Fibroblast of skin of right quadriceps (primary cell): Measurements from ENCODE around the gene SHFL.
A peak's percentile ranks its signal among the peaks of the same experiment; 100 is the strongest.

Experiments used
- DNase-seq: peaks from one replicate; pipeline ENCODE4 v3.0.0-alpha.2; 2013

The SHFL gene

DNA sequence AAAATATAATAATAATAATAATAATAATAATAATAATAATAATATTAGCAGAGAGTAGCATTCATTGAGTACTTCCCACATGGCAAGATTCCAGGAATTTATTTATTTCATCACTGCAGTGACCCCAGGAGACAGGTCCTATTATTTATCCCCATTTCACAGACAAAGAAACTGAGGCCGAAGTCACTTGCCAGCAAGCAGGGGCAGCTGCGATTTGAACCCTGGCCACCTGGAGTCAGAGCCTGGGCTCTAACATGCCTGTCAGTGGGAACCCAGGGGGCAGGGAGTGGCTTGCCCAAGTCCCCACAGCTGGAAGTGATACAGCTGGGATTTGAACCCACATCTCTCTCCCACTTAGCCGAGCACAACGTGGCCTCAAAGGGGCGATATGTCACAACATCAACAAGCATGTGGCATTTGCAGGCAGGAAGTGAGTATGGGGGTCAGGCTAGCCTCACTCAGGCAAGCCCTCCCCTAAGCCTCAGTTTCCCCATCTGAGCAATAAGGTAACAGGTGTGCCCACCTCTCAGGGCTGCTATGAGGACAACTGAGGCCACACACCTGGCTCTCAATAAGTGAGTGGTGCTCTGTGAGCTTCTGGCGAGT, 2.9 kb downstream of the SHFL start:
- DNase-seq = no peak

DNA sequence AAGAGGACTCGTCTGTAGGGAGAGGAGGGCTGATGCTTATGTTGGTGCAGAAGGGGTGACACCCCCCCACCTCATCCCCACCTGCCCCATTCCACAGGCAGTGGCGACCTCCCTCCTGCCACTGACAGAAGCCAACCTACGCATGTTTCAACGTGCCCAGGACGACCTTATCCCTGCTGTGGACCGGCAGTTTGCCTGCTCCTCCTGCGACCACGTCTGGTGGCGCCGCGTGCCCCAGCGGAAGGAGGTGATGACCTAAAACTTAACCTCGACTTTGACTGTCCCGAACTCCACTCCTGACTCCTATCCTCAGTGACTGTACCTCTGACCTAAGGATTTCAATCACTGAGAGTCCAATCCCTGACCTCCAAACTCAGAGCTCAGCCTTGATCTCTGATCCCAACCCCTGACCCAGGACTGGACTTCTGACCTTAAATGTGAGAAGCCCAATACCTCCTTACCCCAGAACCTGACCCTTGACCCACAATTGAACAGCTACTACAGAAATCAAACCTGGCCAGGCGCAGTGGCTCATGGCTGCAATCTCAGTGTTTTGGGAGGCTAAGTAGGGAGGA, 3.8 kb downstream of the SHFL start:
- no peak for DNase-seq

DNA sequence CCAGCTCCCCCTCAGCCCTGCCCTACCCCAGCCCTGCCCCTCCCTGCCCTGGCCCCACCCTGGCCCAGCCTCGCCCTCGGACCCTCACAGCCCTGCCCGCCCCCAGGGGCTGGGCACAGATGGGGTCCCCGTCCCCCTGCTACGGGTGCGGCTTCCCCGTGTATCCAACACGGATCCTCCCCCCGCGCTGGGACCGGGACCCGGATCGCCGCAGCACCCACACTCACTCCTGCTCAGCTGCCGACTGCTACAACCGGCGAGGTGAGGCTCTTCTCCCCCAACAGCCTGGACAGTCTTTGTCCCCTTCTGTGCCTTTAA, 5.2 kb downstream of the SHFL start:
- DNase-seq = no peak

DNA sequence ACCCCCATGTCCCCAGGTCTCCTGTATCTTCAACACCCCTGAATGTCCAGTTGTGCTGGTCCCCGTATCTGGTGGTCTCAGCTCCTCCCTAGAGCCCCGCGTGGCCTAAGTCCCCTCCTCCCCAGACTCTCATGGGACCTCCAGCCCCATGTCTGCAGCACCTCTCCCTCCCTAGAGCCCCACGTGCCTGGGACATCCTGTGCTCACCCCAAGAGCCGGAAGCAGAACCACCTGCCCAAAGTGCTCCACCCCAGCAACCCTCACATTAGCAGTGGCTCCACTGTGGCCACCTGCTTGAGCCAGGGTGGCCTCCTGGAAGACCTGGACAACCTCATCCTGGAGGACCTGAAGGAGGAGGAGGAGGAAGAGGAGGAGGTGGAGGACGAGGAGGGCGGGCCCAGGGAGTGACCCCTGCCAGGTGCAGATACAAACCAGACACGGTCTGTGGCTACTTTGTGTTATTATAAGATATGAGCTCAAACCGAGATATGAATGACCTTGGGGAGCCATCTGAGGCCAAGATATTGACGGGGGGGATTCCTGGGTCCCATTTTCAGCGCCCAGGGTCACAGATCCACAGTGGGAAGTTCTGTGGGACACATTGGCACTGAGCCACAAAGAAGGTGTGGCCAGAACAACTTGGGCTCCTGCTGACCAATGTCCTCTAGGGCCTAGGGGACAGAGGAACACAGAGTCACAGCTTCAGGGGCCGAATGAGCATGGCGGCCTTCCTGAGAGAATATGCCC, 6.0 kb downstream of the SHFL start:
- DNase-seq = no peak

DNA sequence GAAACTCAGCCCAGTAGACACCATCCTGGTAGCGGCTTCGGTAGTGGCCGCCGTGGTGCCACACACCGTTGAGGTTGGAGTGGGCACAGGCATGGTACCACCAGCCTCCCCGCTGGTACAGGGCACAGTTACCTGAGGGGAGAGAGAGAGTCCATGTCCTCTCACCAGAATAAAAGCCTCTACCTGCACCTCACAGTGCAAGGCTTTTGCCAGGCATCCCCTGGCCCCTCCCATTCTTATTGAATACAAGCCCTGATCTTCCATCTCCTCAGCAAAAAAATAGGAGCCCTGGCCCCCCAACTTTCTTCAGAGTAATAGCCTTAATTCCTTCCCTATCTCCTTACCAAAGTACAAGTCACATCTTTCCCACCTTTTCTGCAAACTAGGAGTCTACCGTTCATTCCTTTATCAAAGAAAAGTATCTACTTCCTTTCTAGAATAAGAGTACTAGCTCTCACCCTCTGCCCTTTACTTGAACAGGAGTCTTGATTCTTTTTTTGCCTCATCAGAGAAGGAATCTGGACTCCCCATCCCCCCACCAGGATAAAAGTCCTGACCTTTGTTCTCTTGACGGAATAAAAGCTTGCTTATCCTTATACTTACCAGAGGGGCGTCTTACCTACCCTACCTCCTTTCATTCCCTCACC, 6.7 kb downstream of the SHFL start:
- DNase-seq = no peak

DNA sequence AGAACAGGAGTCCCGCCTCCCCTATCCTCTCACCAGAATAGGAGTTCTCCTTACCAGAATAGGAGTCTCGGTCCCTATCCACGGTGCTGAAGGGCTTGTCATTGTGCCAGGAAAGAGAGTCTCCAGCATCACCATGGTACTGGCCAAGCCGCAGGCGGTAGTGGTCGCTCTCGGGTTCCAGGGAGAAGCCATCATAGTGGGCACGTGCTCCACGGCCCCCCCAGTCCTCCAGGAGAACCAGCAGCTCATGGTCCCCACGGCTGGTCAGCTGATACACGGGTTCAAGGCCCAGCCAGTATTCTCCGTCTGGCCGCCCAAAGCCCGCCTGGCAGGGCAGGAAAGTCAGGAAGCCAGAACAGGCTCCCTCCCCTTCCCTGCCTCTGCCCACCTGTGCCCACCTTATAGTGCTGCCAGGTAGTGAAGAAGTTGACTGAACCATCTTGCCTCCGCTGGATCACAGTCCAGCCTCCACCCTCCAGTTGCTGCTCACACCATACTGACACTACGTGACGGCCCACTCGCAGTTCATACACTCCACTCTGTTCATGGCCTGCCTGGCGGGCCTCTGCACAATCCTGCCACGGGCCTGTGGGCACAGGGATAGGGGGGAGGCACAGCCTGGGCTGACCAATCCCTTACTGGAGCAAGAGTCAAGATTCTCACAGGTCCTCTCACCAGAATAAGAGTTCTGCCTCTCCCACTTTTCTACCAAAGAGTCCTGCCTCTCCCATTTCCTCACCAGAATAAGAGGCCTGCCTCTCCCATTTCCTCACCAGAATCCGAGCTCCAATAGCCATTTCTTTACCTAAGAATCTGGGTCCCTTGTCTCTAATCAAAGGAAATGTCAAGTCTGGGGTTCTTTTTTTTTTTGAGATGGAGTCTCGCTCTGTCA, 7.4 kb downstream of the SHFL start:
- DNase-seq = no peak

DNA sequence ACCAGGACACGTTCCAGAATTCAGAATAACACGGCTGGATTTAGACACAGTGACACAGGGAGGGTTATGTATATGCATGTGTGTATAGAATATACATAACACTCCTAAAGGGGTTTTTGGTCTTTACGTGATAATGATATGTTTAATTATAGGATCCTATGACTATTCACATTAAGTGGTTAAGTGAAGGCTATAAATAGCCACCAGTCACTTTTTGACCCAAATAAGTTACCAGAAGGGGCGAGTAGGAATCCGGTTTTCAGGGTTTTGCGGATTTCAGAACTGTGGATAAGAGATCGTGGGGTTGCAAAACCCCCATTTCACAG, 9.5 kb downstream of the SHFL start:
- no peak for DNase-seq

DNA sequence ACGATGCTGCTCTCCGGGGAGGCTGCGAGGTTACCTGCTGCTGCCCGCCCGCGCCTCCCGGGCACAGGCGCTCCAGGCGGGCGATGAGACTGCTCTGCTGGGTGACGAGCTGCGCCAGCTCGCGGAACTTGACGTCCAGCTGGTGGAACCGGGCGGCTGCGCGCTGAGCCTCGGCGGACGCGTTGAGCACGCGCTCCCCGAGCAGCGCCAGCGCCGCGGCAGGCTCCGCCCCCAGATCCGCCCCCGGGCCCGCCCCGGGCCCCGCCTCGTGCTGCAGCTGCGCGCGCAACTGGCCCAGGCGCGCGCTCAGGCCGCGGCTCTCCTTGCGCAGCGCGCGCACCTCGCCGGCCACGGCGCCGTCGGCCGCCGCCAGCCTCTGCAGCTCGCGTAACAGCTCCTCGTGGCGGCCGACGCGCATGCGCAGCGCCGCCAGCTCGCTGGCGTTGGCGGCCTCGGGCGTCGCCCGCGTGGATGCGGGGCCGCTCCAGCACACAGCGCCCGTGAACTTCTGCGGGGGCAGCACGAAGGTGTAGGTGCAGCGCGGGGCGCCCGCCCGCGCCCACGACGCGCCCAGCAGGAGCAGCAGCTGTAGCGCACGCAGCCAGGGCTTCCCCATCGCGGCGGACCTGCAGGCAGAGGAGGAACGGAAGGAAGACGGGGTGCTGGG, 10.0 kb downstream of the SHFL start:
- DNase-seq = peak; percentile 92

DNA sequence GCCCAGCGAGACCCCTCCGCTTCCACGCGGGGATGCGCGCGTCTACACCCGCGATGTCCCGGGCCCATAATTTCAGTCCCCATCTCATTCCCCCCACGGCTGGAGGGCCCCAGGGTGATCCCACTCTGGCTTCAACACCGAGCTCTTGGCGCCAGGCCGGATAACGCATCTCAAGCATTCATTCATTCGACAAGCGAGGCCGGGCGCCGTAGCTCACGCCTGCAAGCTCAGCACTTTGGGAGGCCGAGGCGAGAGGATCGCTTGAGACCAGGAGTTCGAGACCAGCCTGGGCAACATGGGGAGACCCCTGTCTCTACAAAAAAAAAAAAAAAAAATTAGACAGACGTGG, 10.5 kb downstream of the SHFL start:
- DNase-seq = no peak

DNA sequence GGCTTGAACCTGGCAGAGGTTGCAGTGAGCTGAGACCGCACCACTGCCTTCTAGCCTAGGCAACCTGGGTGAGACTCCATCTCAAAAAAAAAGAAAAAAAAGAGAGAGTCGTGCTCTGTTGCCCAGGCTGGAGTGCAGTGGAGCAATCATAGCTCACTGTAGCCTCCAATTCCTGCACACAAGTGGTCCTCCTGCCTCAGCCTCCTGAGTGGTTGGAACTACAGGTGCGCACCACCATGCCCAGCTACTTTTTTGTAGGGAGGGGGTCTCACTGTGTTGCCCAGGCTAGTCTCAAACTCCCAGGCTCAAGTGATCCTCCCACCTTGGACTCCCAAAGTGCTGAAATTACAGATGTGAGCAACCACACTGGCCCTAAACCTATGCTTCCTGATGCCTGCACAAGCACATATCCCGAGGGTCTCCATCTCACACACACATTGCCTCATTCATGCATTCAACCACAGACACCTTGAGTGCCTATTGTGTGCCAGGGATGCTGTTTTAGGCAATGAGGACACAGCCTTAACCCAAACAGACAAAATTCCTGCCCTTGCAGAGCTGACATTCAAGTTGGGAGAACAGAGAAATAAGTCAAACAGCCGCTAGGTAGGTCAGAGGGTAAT, 14.2 kb downstream of the SHFL start:
- no peak for DNase-seq

DNA sequence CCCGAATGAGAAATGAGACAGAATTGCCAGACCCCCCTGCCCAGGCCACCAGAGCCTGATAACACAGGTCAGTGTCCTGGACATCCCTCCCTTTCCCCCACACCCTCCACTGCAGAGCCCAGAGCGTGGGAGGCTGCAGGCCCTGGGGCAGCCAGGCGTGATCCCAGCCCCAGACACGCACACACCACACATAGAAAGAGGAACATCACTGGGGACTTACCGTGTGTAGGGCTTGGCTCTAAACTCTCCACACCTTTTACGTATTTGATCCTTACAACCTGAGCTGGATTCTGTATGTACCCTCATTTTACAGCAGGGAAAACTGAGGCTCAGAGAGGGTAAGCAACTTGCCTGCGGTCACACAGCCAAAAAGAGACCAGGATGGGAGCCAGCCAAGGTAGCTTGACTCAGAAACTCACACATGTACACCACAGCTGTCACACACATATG, 16.7 kb downstream of the SHFL start:
- no peak for DNase-seq

DNA sequence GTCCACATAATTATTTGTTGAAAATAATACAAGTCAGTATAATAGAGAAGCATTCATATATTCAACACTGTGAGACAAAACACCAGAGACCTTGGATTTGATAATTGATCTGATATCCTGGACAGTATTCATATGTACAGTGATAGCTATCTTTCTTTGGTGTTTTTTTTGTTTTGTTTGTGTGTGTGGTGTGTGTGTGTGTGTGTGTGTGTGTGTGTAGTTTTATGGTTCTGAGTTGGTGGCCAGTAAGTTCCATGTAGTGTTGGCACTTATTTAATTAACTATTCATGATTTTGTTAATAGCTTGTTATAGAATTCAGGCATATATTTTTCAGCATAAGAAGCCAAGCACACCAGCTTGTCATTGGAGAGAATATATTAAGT, 18.0 kb downstream of the SHFL start:
- no peak for DNase-seq

DNA sequence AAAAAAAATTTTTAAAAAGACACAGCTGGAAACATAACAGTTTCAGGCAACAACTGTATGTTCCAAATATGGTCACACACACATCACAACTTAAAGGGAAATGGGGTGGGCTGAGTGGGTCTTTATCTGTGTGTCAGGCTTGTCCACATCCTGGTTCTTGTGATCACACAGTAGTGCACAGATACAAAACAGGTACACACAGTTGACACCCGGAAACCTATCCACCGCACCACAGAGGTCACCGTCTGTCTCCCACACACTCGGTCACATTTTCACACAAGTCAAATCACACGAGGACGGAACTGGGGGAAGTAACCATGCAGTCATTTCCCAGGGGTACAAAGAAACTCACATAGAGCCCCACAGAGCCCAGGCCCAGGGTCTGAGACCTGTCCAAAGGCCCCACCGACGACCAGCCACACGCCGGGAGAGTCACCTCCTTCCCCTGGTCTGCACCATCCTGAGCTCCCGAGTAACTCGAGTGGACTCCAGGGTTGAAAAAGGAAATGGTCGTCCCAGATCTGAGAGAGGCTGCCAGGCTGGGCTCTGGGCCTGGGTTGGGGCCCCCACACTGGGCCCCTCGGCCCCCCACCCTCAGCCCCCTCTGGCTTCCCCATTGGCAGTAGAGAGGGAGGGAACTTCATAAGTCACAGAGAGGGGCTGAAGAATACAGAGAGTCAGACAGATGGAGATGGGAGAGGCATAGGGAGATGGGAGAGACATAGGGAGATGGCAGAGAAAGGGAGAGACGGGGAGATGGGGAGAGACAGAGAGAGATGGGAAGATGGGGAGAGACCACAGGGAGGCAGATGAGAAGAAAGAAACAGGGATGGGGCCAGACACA, 18.8 kb downstream of the SHFL start:
- no peak for DNase-seq

DNA sequence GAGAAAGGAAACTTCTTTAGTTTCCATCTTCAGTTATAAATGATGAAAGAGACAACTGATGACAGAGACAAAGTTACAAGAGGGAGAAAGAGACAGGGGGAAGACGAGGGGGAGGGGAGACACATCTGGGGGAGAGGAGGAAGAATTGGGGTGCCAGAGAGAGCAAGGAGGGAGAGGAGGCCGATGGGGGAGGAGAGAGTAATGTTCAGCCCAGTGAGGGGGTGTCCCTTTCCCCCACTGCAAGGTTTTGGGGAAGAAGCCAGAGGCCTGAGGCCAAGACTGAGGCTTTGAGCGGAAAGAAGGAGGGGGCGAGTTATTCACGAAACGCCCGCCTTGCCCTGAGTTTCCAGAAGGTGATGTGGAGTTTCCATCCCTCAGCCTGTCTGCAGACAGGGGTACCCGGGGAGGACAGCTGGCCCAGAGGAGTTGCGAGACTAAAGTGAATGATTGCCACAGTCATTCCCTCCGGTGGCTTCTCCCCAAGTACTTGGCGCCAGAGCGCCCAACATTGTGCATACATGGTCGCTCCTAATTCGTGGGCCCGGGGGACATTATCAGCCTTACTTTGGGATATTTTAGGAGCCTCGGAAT, 19.5 kb downstream of the SHFL start:
- DNase-seq = no peak

DNA sequence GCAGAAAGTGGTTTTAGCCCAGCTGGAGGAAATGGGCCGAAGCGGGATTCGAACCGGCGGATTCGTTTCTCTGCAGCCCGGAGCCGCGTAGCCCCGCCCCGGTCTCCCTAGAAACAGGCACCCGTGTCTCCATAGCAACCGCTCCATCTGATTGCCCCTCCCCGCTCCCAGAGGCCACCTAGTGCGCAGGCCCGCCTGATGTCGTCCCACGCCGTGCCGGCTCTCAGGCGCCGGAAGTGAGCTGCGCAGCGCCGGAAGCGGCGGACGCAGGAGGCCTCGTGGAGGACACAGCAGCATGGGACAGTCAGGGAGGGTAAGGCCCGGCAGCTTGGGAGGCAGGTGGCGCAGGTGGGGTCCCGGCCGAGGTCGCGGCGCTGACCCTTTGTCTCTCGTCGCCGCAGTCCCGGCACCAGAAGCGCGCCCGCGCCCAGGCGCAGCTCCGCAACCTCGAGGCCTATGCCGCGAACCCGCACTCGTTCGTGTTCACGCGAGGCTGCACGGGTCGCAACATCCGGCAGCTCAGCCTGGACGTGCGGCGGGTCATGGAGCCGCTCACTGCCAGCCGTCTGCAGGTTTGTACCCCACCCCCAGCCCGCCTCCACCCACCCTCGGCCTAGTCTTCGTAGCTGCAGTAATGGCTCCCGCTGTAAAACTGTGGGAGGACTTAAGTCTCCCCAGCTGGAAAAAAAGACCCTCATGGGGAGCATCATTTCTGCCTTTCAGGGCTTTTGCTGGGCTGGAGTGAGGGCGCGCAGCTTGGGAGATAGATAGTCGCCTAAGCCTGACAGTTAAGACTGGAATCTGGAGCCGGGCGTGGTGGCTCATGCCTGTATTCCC, 20.2 kb downstream of the SHFL start, which contains the start of gene PPAN:
PPAN (plus strand) TSS at position 263 of the 837 bp plus-strand sequence; CDS start at position 296, 33 bp downstream.
- peak; percentile 98 for DNase-seq

DNA sequence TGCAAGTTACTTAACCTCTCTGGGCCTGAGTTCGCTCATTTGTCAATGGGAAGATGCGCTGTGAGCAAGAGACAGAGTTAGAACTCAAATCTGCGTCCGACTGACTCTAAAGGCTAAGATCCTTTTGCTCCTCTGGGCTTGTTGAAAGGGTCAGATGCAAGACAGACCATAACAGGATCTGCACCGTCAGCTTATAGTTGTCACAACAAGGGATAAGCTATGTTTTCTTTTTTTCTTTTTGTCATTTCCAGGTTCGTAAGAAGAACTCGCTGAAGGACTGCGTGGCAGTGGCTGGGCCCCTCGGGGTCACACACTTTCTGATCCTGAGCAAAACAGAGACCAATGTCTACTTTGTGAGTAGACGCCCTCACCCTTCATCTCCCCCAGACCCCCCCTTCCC, 21.1 kb downstream of the SHFL start:
- no peak for DNase-seq

DNA sequence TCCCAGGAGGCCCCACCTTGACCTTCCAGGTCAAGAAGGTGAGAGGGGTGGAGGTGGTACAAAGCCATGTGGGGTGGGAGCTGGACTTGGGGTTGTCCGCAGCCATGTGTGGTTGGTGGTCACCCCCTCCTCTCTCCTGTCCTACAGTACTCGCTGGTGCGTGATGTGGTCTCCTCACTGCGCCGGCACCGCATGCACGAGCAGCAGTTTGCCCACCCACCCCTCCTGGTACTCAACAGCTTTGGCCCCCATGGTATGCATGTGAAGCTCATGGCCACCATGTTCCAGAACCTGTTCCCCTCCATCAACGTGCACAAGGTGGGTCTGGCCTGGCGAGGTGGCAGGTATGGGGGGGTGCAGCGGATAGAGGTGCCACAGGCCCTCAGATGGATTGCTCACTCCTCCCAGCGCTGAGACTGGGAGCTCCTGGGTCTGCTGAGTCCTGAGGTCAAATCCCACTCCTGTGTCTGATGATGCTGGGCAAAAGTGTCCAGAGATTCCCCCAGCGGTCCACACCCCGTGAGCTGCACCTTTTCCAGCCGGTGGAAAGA, 21.8 kb downstream of the SHFL start:
- DNase-seq = no peak

DNA sequence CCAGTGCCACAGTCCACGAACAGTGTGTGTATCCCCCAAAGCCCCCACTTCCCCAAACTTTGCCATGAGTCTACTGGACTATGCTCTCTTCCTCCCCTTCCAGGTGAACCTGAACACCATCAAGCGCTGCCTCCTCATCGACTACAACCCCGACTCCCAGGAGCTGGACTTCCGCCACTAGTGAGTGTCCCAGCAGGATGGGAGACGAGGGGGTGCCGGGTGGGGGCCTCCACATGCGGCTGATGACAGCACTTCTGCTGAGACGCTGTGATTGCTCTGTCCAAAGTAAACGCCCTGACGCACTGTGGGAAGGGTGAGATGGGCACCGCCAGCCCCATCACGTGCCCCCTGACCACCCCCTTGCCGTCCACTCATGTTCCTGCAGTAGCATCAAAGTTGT, 23.4 kb downstream of the SHFL start:
- DNase-seq = no peak
